Keratinocyte (primary cell): ENCODE measurements around the gene HCN1. TPM values are rescaled to one million over a fixed set of nuclear protein-coding genes. Genes with fewer than 3 reads are reported as not detected.

Source experiments
- DNase-seq: peaks from one replicate; pipeline ENCODE4 v3.0.0-alpha.2; 2011; ENCODE audit warnings: low read depth, missing footprints, low spot score
- FAIRE-seq: peaks from 2 replicates; lab custom pipeline; 2011; peaks lifted over from hg19 to GRCh38; lab: Jason Lieb, UNC
- H2AFZ ChIP-seq: 2 replicates; pipeline ENCODE4 v1.6.0; 2012; ENCODE audit warnings: low read length, control low read depth, inconsistent platforms; ENCODE audit not compliant: control insufficient read depth
- H3K27ac ChIP-seq: 2 replicates; pipeline ENCODE4 v1.5.1; 2011; ENCODE audit warnings: low read length; ENCODE audit not compliant: control insufficient read depth, insufficient read depth
- H3K27me3 ChIP-seq: 3 replicates; pipeline ENCODE4 v1.6.0; 2011; ENCODE audit warnings: low read length; ENCODE audit not compliant: control insufficient read depth, insufficient read depth; ENCODE audit errors: extremely low read depth
- H3K36me3 ChIP-seq, 2 experiments: 2 replicates in 1 of 2; 3 replicates in 1 of 2; pipeline ENCODE4 v1.5.1; 2011; ENCODE audit warnings: low read length in 2 of 2, mild to moderate bottlenecking in 1 of 2; ENCODE audit not compliant: control insufficient read depth in 2 of 2, insufficient read depth in 2 of 2; ENCODE audit errors: extremely low read depth in 1 of 2
- H3K4me1 ChIP-seq: 3 replicates; pipeline ENCODE4 v1.5.1; 2011; ENCODE audit warnings: low read length; ENCODE audit not compliant: control insufficient read depth, insufficient read depth; ENCODE audit errors: extremely low read depth
- H3K4me2 ChIP-seq: 3 replicates; pipeline ENCODE4 v1.6.0; 2011; ENCODE audit warnings: low read depth, low read length; ENCODE audit not compliant: control insufficient read depth, insufficient read depth; ENCODE audit errors: extremely low read depth
- H3K4me3 ChIP-seq, 3 experiments: fragments of 200-600 bp in 1 of 3; sonication (generic) in 1 of 3; 2 replicates in 2 of 3; 3 replicates in 1 of 3; pipeline ENCODE4 v1.5.1; 2011 to 2016; ENCODE audit warnings: low read length in 3 of 3, mild to moderate bottlenecking in 3 of 3, control low read depth in 2 of 3, inconsistent platforms in 1 of 3, low read depth in 1 of 3, mixed read lengths in 1 of 3, mixed run types in 1 of 3, moderate library complexity in 1 of 3; ENCODE audit not compliant: control insufficient read depth in 2 of 3, insufficient read depth in 2 of 3; ENCODE audit errors: extremely low read depth in 1 of 3
- H3K79me2 ChIP-seq: 2 replicates; pipeline ENCODE4 v1.6.0; 2012; ENCODE audit warnings: low read length; ENCODE audit not compliant: control insufficient read depth, insufficient read depth
- H3K9ac ChIP-seq: 3 replicates; pipeline ENCODE4 v1.6.0; 2011; ENCODE audit warnings: low read length; ENCODE audit not compliant: control insufficient read depth, insufficient read depth; ENCODE audit errors: extremely low read depth
- H3K9me1 ChIP-seq: 3 replicates; pipeline ENCODE4 v1.6.0; 2011; ENCODE audit warnings: low read length; ENCODE audit not compliant: control insufficient read depth, insufficient read depth; ENCODE audit errors: extremely low read depth
- H3K9me3 ChIP-seq: 2 replicates; pipeline ENCODE4 v1.5.1; 2012; ENCODE audit warnings: low read depth, low read length; ENCODE audit not compliant: control insufficient read depth
- H4K20me1 ChIP-seq: 3 replicates; pipeline ENCODE4 v1.6.0; 2011; ENCODE audit warnings: low read length; ENCODE audit not compliant: control insufficient read depth, insufficient read depth; ENCODE audit errors: extremely low read depth
- CTCF ChIP-seq, 3 experiments: IDR thresholded peaks in 1 of 3; conservative IDR thresholded peaks in 1 of 3; optimal IDR thresholded peaks in 1 of 3; 2 replicates in 2 of 3; 3 replicates in 1 of 3; pipeline versions ENCODE3 to v1.5.1; 2011; ENCODE audit warnings: low read length in 3 of 3, mild to moderate bottlenecking in 3 of 3, moderate library complexity in 2 of 3, control low read depth in 1 of 3, inconsistent platforms in 1 of 3; ENCODE audit not compliant: insufficient read depth in 2 of 3; ENCODE audit errors: extremely low read depth in 1 of 3
- EZH2 ChIP-seq: IDR thresholded peaks from one replicate; pipeline ENCODE4 v1.6.1; 2012; ENCODE audit warnings: inconsistent platforms, mild to moderate bottlenecking, low read length, moderate library complexity
- dilution Hi-C: fragments of 300-500 bp; cut with MboI; formaldehyde crosslinking; loops from one replicate; pipeline ENCODE4 v1.7.0; 2020; ENCODE audit warnings: low sequenced_read_pairs; ENCODE audit not compliant: extremely low pct_ligation_motif_present
- polyA plus RNA-seq, 5 experiments: library from polyadenylated mRNA; depleted of rRNA in 3 of 5; stranded (reverse) in 3 of 5; stranded (forward) in 1 of 5; unstranded in 1 of 5; fragments of >200 nt; gene quantifications; 1 replicate in 1 of 5; 2 replicates in 3 of 5; 3 replicates in 1 of 5; pipeline versions ENCODE4 v1.2.1 to v1.2.3, GENCODE V29; 2011 to 2012; ENCODE audit warnings: missing spikeins in 2 of 5, low read depth in 1 of 5, low replicate concordance in 1 of 5

Gene HCN1
- polyA plus RNA-seq, 1 donor (not counting 4 experiments of a cell fraction or from before 2014, with no cell fraction given), result not detected

- no peak for FAIRE-seq
- Histone ChIP-seq H3K36me3 (no peaks in the 10 kb centered on the region), H3K4me2 (no peak overlapping the region), H3K9me1 (no peaks in the 10 kb centered on the region), H3K9ac (no peak overlapping the region), H3K9me3 (no peaks in the 10 kb centered on the region), H4K20me1 (no peaks in the 10 kb centered on the region), H3K27ac (no peak overlapping the region), H2AFZ (no peak overlapping the region), H3K27me3 (no peaks in the 10 kb centered on the region), H3K4me1 (no peaks in the 10 kb centered on the region), H3K79me2 (no peaks in the 10 kb centered on the region), H3K4me3 (no peak overlapping the region)
- dilution Hi-C loops, result no loop called here
- DNase-seq, result no peak
- TF ChIP-seq EZH2 (no peak), CTCF (optimal IDR thresholded peaks at IDR 0.05 in 1 of 3, IDR thresholded peaks at IDR 0.05 in 1 of 3, conservative IDR thresholded peaks at IDR 0.05 in 1 of 3; ENCODE audit: extremely low read depth in 1 of 3, insufficient read depth in 2 of 3, low read length in 3 of 3) (peak in 1 of 3 experiments; percentile 39)
Observed at GRCh38 chr5:45521067-45521466, 175.1 kb downstream of the HCN1 start.

- no peak overlapping the region for H2AFZ ChIP-seq
- H3K27ac ChIP-seq, result no peak overlapping the region
- H4K20me1 ChIP-seq, result no peaks in the 10 kb centered on the region
- H3K9ac ChIP-seq, result no peak overlapping the region
- FAIRE-seq, result no peak
- dilution Hi-C loops, result no loop called here
- no peaks in the 10 kb centered on the region for H3K27me3 ChIP-seq
- no peaks in the 10 kb centered on the region for H3K4me1 ChIP-seq
- H3K4me2 ChIP-seq, result no peak overlapping the region
- H3K4me3 ChIP-seq, result no peak overlapping the region
- H3K36me3 ChIP-seq, result no peaks in the 10 kb centered on the region
- no peaks in the 10 kb centered on the region for H3K79me2 ChIP-seq
- no peaks in the 10 kb centered on the region for H3K9me1 ChIP-seq
- H3K9me3 ChIP-seq, result no peaks in the 10 kb centered on the region
- no peak for DNase-seq
- TF ChIP-seq EZH2, result no peak
- no peak for TF ChIP-seq CTCF (optimal IDR thresholded peaks at IDR 0.05 in 1 of 3, IDR thresholded peaks at IDR 0.05 in 1 of 3, conservative IDR thresholded peaks at IDR 0.05 in 1 of 3; ENCODE audit: extremely low read depth in 1 of 3, insufficient read depth in 2 of 3, low read length in 3 of 3)
Observed at GRCh38 chr5:45512521-45512920, 183.7 kb downstream of the HCN1 start.
